HepG2 (cell line): ENCODE measurements around the gene SEMA3F. TPM values are rescaled to one million over a fixed set of nuclear protein-coding genes. Genes with fewer than 3 reads are reported as not detected.
A peak's percentile ranks its signal among the peaks of the same experiment; 100 is the strongest.

ENCODE experiments used
- CSRNP2 ChIP-seq: sonication (generic); formaldehyde crosslinking; conservative IDR thresholded peaks from 2 replicates; pipeline ENCODE4 v1.8.0; 2022; ENCODE audit warnings: low read depth, missing genetic modification reagents
- DNMT3B ChIP-seq: conservative IDR thresholded peaks from 2 replicates; pipeline ENCODE4 v1.6.1; 2016; ENCODE audit warnings: missing biosample characterization, control low read depth
- HOXA5 ChIP-seq: sonication (generic); formaldehyde crosslinking; IDR thresholded peaks from 2 replicates; pipeline ENCODE4 v1.4.0; 2020; ENCODE audit warnings: missing genetic modification reagents
- HOXA7 ChIP-seq: sonication (generic); formaldehyde crosslinking; IDR thresholded peaks from 2 replicates; pipeline ENCODE4 v1.8.1; 2022; ENCODE audit warnings: mild to moderate bottlenecking, missing genetic modification reagents, moderate library complexity
- HOXD1 ChIP-seq: sonication (generic); formaldehyde crosslinking; IDR thresholded peaks from 2 replicates; pipeline ENCODE4 v1.5.0; 2020; ENCODE audit warnings: missing genetic modification reagents
- IRF9 ChIP-seq: sonication (generic); formaldehyde crosslinking; IDR thresholded peaks from 2 replicates; pipeline ENCODE4 v1.8.0; 2022; ENCODE audit warnings: missing genetic modification reagents, mild to moderate bottlenecking, borderline replicate concordance
- JDP2 ChIP-seq: sonication (generic); formaldehyde crosslinking; IDR thresholded peaks from 2 replicates; pipeline ENCODE4 v1.8.1; 2022; ENCODE audit warnings: missing genetic modification reagents, borderline replicate concordance
- MLLT10 ChIP-seq: sonication (generic); formaldehyde crosslinking; IDR thresholded peaks from 2 replicates; pipeline ENCODE4 v1.4.0; 2020; ENCODE audit warnings: missing genetic modification reagents
- NFKB2 ChIP-seq: sonication (generic); formaldehyde crosslinking; IDR thresholded peaks from 2 replicates; pipeline ENCODE4 v1.4.0; 2020; ENCODE audit warnings: missing genetic modification reagents, borderline replicate concordance
- RCOR2 ChIP-seq: IDR thresholded peaks from 2 replicates; pipeline ENCODE4 v1.6.1; 2016; ENCODE audit warnings: missing biosample characterization, missing genetic modification reagents
- RNF219 ChIP-seq: sonication (generic); formaldehyde crosslinking; IDR thresholded peaks from 2 replicates; pipeline ENCODE4 v1.5.0; 2020; ENCODE audit warnings: mild to moderate bottlenecking, missing genetic modification reagents
- SPEN ChIP-seq: sonication (generic); formaldehyde crosslinking; IDR thresholded peaks from 2 replicates; pipeline ENCODE4 v1.5.1; 2020; ENCODE audit warnings: low read depth, mild to moderate bottlenecking, missing genetic modification reagents
- TOPORS ChIP-seq: sonication (generic); formaldehyde crosslinking; IDR thresholded peaks from 2 replicates; pipeline ENCODE4 v1.8.0; 2023; ENCODE audit warnings: mild to moderate bottlenecking, missing genetic modification reagents
- U2AF2 ChIP-seq: fragments of 200-400 bp; formaldehyde crosslinking; IDR thresholded peaks from 2 replicates; pipeline ENCODE4 v1.6.1; 2017; ENCODE audit warnings: low read depth, mild to moderate bottlenecking, low read length
- ZBTB3 ChIP-seq: sonication (generic); formaldehyde crosslinking; IDR thresholded peaks from 2 replicates; pipeline ENCODE4 v1.4.0; 2020; ENCODE audit warnings: low read depth, mild to moderate bottlenecking, moderate library complexity, missing genetic modification reagents, borderline replicate concordance
- ZBTB7A ChIP-seq: sonication (generic); formaldehyde crosslinking; IDR thresholded peaks from 2 replicates; pipeline ENCODE4 v1.8.0; 2022; ENCODE audit warnings: mild to moderate bottlenecking, missing genetic modification reagents
- ZBTB7B ChIP-seq: sonication (generic); formaldehyde crosslinking; IDR thresholded peaks from 2 replicates; pipeline ENCODE4 v1.4.0; 2020; ENCODE audit warnings: missing genetic modification reagents
- ZFAT ChIP-seq: sonication (generic); formaldehyde crosslinking; conservative IDR thresholded peaks from 2 replicates; pipeline ENCODE4 v1.8.1; 2023; ENCODE audit warnings: missing genetic modification reagents, inconsistent platforms
- ZFX ChIP-seq: sonication (generic); formaldehyde crosslinking; IDR thresholded peaks from 2 replicates; pipeline ENCODE4 v1.4.0; 2020; ENCODE audit warnings: mild to moderate bottlenecking, low read depth, missing genetic modification reagents, moderate library complexity
- ZNF205 ChIP-seq: IDR thresholded peaks from 2 replicates; pipeline ENCODE4 v1.6.1; 2018; ENCODE audit warnings: missing biosample characterization, missing genetic modification reagents
- ZNF30 ChIP-seq: sonication (generic); formaldehyde crosslinking; IDR thresholded peaks from 2 replicates; pipeline ENCODE4 v1.5.0; 2020; ENCODE audit warnings: mild to moderate bottlenecking, missing genetic modification reagents
- ZNF367 ChIP-seq: sonication (generic); formaldehyde crosslinking; IDR thresholded peaks from 2 replicates; pipeline ENCODE4 v1.4.0; 2020; ENCODE audit warnings: missing genetic modification reagents, borderline replicate concordance
- ZNF44 ChIP-seq: sonication (generic); formaldehyde crosslinking; IDR thresholded peaks from 2 replicates; pipeline ENCODE4 v1.5.1; 2020; ENCODE audit warnings: mild to moderate bottlenecking, missing genetic modification reagents
- ZNF562 ChIP-seq: sonication (generic); formaldehyde crosslinking; IDR thresholded peaks from 2 replicates; pipeline ENCODE4 v1.8.0; 2022; ENCODE audit warnings: missing genetic modification reagents, borderline replicate concordance
- ZNF788 ChIP-seq: sonication (generic); formaldehyde crosslinking; IDR thresholded peaks from 2 replicates; pipeline ENCODE4 v1.5.0; 2020; ENCODE audit warnings: mild to moderate bottlenecking, missing genetic modification reagents, borderline replicate concordance
- ZNF891 ChIP-seq: sonication (generic); formaldehyde crosslinking; IDR thresholded peaks from 2 replicates; pipeline ENCODE4 v1.5.0; 2020; ENCODE audit warnings: mild to moderate bottlenecking, missing genetic modification reagents
- polyA plus RNA-seq, 8 experiments: library from polyadenylated mRNA; depleted of rRNA in 3 of 8; stranded (reverse) in 7 of 8; unstranded in 1 of 8; fragments of >200 nt; fragmentation: Illumina TruSeq in 4 of 8; extraction: Trizol in 4 of 8; gene quantifications; 2 replicates each; pipeline versions ENCODE4 v1.2.1 to v1.2.3, GENCODE V29; 2011 to 2016; ENCODE audit warnings: low read depth in 4 of 8, missing spikeins in 1 of 8, mixed read lengths in 1 of 8; ENCODE audit not compliant: insufficient read depth in 1 of 8
- total RNA-seq, 5 experiments: library from RNA; depleted of rRNA; stranded (reverse); fragments of >200 nt; fragmentation: Illumina TruSeq; extraction: Trizol; gene quantifications; 2 replicates each; pipeline ENCODE4 v1.2.3, GENCODE V29; 2016; ENCODE audit warnings: low read depth in 1 of 5

SEMA3F gene
- total and polyA plus RNA-seq, 2 of the 13 experiments (the other 11 are each of a cell fraction or from before 2014, with no cell fraction given): 7.6 to 17.2 TPM

- TF ChIP-seq DNMT3B (CRISPR knock-in tag) (no peak), IRF9 (CRISPR knock-in tag) (no peak), ZBTB7B (CRISPR knock-in tag) (0 out of 2 replicates have a peak, but pooled peaks have one; percentile 18), RCOR2 (CRISPR knock-in tag) (no peak), ZNF562 (CRISPR knock-in tag) (no peak), MLLT10 (CRISPR knock-in tag) (no peak), SPEN (CRISPR knock-in tag) (no peak), ZFX (CRISPR knock-in tag) (no peak), ZBTB3 (CRISPR knock-in tag) (no peak), HOXA7 (no peak), ZNF30 (CRISPR knock-in tag) (no peak), ZNF205 (CRISPR knock-in tag) (no peak), ZNF788 (no peak), JDP2 (CRISPR knock-in tag) (no peak), ZNF44 (no peak), ZFAT (CRISPR knock-in tag) (no peak), ZNF891 (no peak), HOXA5 (CRISPR knock-in tag) (0 out of 2 replicates have a peak, but pooled peaks have one; percentile 24), ZBTB7A (CRISPR knock-in tag) (peak; percentile 16; the same call in 1 of the 2 replicates), TOPORS (CRISPR knock-in tag) (no peak), NFKB2 (no peak), U2AF2 (no peak), ZNF367 (CRISPR knock-in tag) (no peak), HOXD1 (no peak), CSRNP2 (CRISPR knock-in tag) (no peak), RNF219 (no peak)
These were observed 767 bp downstream of the SEMA3F start (continued) for GRCh38 chr3:50155891-50156290.
